Body of pancreas (tissue), 4 donors: ENCODE data around the gene FRG2B. TPM values are rescaled to one million over a fixed set of nuclear protein-coding genes. Genes with fewer than 3 reads are reported as not detected.
A peak's percentile ranks its signal among the peaks of the same experiment; 100 is the strongest.
"Not testable (repeated sequence)": the region's sequence is repeated elsewhere in the genome, so short reads cannot be mapped to it uniquely, and the experiment has no call there.

Experiments
- ATAC-seq: fragments of 150-250 bp; one replicate; pipeline ENCODE4 v1.9.1; 2016
- DNase-seq, 4 donors: peaks; one replicate each; pipeline ENCODE4 v3.0.0-alpha.2; 2019
- H3K27ac ChIP-seq, 4 donors: fragments of 200-600 bp; sonication (generic); 1 replicate in 3 of 4; 2 replicates in 1 of 4; pipeline versions ENCODE4 v1.5.1 to v1.6.1; 2016 to 2019; ENCODE audit warnings: mild to moderate bottlenecking in 1 of 4, mixed read lengths in 1 of 4, moderate library complexity in 1 of 4
- H3K27me3 ChIP-seq, 2 donors: fragments of 200-600 bp; sonication (generic); one replicate each; pipeline ENCODE4 v1.6.0; 2016; ENCODE audit warnings: mild to moderate bottlenecking in 1 of 2
- H3K36me3 ChIP-seq, 2 donors: fragments of 200-600 bp; sonication (generic); replicated peaks in 1 of 2; 2 replicates each; pipeline ENCODE4 v1.5.1; 2016; ENCODE audit warnings: low read depth in 2 of 2; ENCODE audit not compliant: insufficient read depth in 1 of 2
- H3K4me1 ChIP-seq: fragments of 200-600 bp; sonication (generic); one replicate; pipeline ENCODE4 v1.6.0; 2016
- H3K4me3 ChIP-seq, 2 donors: fragments of 200-600 bp; sonication (generic); 1 replicate in 1 of 2; 2 replicates in 1 of 2; pipeline ENCODE4 v1.5.1; 2016 to 2019
- H3K9me3 ChIP-seq, 3 donors: fragments of 200-600 bp; sonication (generic); 1 replicate in 2 of 3; 2 replicates in 1 of 3; pipeline ENCODE4 v1.5.1; 2016
- WGBS, 2 donors: methylation state at CpG; one replicate each; pipeline ENCODE4 v1.1.5; 2017; 5-methylcytosine and 5-hydroxymethylcytosine counted together
- intact Hi-C: fragments of 100-400 bp; cut with DNase I; formaldehyde crosslinking; loops from one replicate; pipeline ENCODE4 v1.15.1; 2023
- total RNA-seq, 2 donors: library from RNA; depleted of rRNA; stranded (reverse); fragments of >200 nt; gene quantifications; one replicate each; pipeline ENCODE4 v1.1.0, GENCODE V29; 2016
- TF ChIP-seq, protein P1 (sequence below), 7 experiments: fragments of 450-650 bp in 4 of 7; fragments of 200-600 bp in 3 of 7; sonication (generic) in 3 of 7; IDR thresholded peaks; one replicate each; pipeline ENCODE4 v1.5.1; 2016 to 2019; ENCODE audit warnings: antibody characterized with exemption in 7 of 7

The FRG2B gene
- total RNA-seq: not detected

DNA sequence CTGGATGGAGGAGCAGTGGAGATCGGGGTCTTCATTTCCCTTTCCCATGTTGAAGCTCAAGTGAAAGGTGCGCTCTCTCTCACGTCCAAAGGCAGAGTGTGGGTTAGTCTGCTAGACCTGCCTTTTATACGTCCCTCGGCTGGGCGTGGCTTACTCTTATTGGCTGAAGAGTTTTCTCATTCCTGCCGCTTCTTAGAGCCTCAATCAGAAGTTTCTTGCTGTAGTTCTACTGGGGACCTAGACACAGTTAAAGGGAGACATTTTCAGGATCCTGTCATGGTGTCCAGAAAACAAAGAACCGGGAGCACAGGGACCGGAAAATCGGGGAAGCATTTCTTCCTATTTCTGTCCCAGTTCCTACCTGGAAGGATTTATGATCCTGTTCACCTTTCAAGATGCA, at the start of gene FRG2B:
FRG2B (minus strand) TSS at position 101 of the 400 bp plus-strand sequence; CDS start at position 48, 53 bp downstream.
- H3K9me3 ChIP-seq, DNase-seq, H3K27ac ChIP-seq, H3K4me1 ChIP-seq, intact Hi-C loops, H3K36me3 ChIP-seq, ATAC-seq, H3K27me3 ChIP-seq, H3K4me3 ChIP-seq: not testable (repeated sequence)
- WGBS, 2 donors: 38 to 78% methylated on average over 2 to 3 of the region's 10 CpGs

DNA sequence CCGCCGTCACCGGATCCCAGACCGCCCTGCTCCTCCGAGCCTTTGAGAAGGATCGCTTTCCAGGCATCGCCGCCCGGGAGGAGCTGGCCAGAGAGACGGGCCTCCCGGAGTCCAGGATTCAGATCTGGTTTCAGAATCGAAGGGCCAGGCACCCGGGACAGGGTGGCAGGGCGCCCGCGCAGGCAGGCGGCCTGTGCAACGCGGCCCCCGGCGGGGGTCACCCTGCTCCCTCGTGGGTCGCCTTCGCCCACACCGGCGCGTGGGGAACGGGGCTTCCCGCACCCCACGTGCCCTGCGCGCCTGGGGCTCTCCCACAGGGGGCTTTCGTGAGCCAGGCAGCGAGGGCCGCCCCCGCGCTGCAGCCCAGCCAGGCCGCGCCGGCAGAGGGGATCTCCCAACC, 40.9 kb upstream of the FRG2B start:
- intact Hi-C loops, H3K9me3 ChIP-seq: not testable (repeated sequence)
- no CpG with 5 or more reads among the region's 40 CpGs for WGBS, 2 donors

DNA sequence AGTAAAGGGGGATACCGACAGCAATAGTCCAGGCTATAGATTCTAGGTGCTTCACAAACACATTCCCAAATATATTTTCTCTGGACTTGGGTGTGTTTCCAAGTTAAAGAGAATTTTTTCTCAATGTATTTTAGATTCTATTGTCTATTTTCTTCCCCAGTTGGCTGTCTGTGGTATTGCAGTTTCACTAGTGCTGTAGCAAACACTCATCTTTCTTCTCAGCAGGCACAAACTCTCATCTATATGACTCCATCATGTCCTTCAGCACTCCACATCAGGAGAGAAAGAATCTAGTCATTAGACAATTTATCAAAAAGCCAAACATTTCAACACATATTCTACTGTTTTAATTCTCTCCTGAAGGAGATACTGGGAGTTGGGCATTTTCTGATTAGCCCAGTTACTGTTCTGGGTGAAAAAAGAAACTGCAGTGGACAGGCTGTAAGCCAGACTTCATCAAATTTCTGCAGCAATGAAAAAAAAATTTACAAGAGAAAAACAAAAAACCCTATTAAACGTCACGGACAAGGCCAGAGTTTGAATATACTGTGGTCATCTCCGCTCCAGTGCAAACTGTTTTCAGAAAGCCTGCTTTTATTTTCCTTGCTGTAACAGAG, 37.1 kb upstream of the FRG2B start:
- H3K36me3 ChIP-seq, H3K27me3 ChIP-seq, ATAC-seq, H3K27ac ChIP-seq, H3K9me3 ChIP-seq, DNase-seq, intact Hi-C loops, H3K4me1 ChIP-seq, H3K4me3 ChIP-seq: not testable (repeated sequence)
- WGBS, 2 donors: 35 to 40% methylated on average over 4 of the region's 4 CpGs

More for the DNA sequence above, 40.9 kb upstream of the FRG2B start:
- not testable (repeated sequence) for ATAC-seq, H3K4me3 ChIP-seq, H3K27ac ChIP-seq, DNase-seq, H3K4me1 ChIP-seq, H3K27me3 ChIP-seq, H3K36me3 ChIP-seq

DNA sequence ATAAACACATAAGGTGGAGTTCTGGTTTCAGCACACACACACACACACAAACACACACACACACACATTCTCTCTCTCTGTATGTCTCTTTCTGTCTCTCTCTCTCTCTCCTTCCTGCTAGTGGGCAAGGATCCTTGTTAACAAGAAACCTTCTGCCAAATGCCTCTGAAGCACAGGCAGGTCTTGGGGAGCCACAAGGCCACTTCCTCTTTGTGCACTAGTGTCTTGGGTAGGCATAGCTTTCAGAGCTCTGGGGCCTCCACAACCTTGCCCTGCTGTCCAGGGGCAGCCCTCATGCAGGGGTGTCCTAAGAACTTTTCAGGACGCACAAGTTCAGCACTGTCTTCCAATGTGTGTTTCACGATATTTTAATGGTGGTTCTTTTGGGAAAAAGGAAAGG, 34.5 kb upstream of the FRG2B start:
- H3K4me3 ChIP-seq, H3K4me1 ChIP-seq, H3K36me3 ChIP-seq, intact Hi-C loops, ATAC-seq, DNase-seq, H3K27me3 ChIP-seq, H3K27ac ChIP-seq, H3K9me3 ChIP-seq: not testable (repeated sequence)
- WGBS, 2 donors: 38 to 52% methylated on average over 2 of the region's 2 CpGs

DNA sequence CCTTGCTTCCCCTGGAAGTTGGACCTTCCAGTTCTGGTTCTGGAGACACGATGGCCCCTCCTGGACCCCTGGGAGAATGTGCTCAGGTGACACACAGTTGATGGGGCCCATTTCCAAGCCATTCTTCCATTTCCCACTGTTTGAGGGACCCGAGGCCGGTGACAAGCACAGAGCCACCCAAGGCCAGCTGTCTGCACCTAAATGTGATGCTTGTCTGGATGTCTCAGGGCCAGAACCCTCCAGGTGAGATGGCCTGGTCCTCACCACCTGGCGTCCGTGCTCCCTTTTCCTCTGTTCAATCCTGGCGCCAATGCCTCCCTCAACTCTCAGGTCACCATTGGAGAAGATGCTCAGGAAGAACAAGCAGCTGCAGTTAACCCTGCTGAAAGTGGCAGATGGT, 33.9 kb upstream of the FRG2B start:
- intact Hi-C loops, ATAC-seq: not testable (repeated sequence)
- 36 to 40% methylated on average over 6 of the region's 6 CpGs for WGBS, 2 donors

DNA sequence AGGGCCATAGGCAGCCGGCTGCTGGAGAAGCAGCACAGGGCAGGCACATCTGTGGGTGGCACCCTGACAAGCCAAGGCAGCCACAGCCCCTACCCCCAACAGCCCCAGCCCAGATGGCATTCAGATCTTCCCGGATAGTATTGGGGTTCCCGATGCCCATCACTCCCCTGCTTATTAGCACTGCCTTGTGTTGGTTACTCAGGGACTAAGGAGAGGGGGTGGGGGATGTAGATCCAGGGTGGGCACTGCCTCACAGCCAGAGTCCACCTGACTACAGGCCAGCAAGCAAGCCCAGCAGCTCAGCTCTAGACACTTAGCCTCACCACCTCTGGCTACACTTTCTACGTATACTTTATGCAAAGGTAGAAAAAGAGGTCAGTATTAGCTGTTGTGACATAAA, 30.7 kb upstream of the FRG2B start:
- H3K4me1 ChIP-seq, H3K4me3 ChIP-seq, H3K36me3 ChIP-seq, DNase-seq, H3K27ac ChIP-seq, H3K27me3 ChIP-seq, intact Hi-C loops, H3K9me3 ChIP-seq, ATAC-seq: not testable (repeated sequence)
- WGBS, 2 donors: 56 to 67% methylated on average over 1 to 3 of the region's 4 CpGs

More for the DNA sequence above, 33.9 kb upstream of the FRG2B start:
- H3K27me3 ChIP-seq, H3K4me1 ChIP-seq, H3K9me3 ChIP-seq, H3K27ac ChIP-seq, H3K36me3 ChIP-seq, H3K4me3 ChIP-seq, DNase-seq: not testable (repeated sequence)

DNA sequence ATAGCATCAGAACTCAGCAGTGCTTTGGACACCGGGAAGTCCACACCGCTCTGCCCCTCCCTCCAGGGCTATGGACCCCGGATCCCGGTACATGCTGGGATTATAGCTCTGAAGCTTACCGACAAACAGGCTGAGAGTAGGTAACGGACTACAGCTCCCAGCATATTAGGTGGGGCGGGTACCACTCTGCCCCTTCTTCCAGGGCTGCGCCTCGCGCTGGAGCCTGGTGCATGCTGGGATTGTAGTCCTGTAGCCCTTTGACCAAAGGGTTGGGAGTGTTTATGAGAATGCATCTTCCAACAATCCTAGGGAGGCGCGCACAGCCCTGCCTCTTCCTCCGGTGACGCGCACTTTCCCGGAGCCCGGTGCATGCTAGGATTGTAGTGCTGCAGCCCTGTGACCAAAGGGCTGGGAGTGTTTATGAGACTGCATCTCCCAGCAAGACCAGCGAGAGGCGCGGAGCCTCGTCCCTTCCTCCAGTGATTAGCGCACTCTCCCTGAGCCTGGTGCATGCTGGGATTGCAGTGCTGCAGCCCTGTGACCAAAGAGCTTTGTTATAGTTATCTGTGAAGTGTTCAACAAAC, 22.4 kb upstream of the FRG2B start:
- H3K27me3 ChIP-seq, H3K9me3 ChIP-seq, H3K4me3 ChIP-seq, H3K36me3 ChIP-seq, ATAC-seq, intact Hi-C loops, H3K4me1 ChIP-seq, H3K27ac ChIP-seq: not testable (repeated sequence)
- 40 to 95% methylated on average over 4 to 6 of the region's 22 CpGs for WGBS, 2 donors
- DNase-seq: peak in 3 of 4 donors; percentile 16 to 30 (median 25)

DNA sequence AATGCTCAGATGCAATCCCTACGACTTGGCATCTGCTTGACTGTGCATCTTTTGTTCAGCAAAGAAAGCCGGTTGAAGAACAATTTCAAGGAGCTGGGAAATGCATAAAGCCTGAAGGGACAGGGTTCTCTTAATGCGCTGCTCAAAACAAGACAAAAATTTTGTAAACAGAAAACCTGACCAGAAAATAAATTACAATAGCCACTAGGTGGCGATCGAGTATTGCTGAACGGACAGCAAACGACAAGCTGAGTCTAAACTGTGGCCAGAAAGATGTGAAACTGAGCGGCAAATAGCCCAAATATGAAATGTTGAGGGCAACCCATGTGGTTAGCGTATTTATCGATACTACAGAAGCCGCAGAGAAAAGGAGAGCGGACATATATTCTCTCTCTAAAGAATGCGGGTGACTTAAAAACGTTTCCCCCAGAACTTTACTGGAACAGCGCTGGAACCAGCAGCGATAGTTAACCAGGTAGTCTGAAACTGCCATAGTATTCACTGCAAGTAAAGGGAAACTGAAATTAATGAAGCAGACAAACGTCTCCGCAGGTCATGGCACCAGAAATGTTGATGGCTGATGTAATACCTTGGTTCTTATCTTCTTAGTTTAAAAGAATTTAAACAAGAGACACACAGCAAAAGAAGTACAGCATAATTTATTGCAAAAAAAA, 20.6 kb upstream of the FRG2B start:
- H3K36me3 ChIP-seq, H3K27me3 ChIP-seq, H3K9me3 ChIP-seq, intact Hi-C loops, H3K4me3 ChIP-seq, H3K4me1 ChIP-seq, ATAC-seq, H3K27ac ChIP-seq, DNase-seq: not testable (repeated sequence)
- TF ChIP-seq, protein P1, sequence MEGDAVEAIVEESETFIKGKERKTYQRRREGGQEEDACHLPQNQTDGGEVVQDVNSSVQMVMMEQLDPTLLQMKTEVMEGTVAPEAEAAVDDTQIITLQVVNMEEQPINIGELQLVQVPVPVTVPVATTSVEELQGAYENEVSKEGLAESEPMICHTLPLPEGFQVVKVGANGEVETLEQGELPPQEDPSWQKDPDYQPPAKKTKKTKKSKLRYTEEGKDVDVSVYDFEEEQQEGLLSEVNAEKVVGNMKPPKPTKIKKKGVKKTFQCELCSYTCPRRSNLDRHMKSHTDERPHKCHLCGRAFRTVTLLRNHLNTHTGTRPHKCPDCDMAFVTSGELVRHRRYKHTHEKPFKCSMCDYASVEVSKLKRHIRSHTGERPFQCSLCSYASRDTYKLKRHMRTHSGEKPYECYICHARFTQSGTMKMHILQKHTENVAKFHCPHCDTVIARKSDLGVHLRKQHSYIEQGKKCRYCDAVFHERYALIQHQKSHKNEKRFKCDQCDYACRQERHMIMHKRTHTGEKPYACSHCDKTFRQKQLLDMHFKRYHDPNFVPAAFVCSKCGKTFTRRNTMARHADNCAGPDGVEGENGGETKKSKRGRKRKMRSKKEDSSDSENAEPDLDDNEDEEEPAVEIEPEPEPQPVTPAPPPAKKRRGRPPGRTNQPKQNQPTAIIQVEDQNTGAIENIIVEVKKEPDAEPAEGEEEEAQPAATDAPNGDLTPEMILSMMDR (IDR thresholded peaks at IDR 0.05): peak in 3 of 7 experiments; percentile 14 to 41 (median 29)
- 3% methylated on average over 11 to 15 of the region's 18 CpGs for WGBS, 2 donors

DNA sequence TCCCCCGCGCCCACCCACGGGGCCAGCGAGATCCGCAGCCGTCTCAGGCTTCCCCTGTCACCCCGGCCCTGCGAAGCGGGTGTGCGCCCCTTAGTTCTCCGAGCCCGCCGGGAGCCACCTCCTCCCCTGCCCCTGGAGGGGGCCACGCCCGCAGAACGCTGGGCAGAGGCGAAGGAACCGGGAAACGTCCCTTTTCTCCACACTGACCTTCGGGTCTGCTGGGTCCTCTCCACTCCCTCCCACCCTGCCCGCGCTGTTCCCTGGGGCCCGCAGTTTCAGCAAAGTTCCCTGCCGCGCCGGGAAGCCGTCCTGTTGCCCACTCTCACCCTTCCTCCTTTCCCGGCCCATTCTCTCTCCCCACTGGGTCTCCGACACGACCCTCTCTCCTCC, 11.2 kb upstream of the FRG2B start:
- H3K9me3 ChIP-seq, H3K36me3 ChIP-seq, H3K4me1 ChIP-seq, H3K27ac ChIP-seq, ATAC-seq, intact Hi-C loops, DNase-seq, H3K27me3 ChIP-seq: not testable (repeated sequence)
- WGBS, 2 donors: 7% methylated on average over 3 of the region's 30 CpGs; no CpG with 5 or more reads in 1 of the 2 donors
- peak overlapping the region in 1 of 2 donors; percentile 20 for H3K4me3 ChIP-seq
